Right lobe of liver (tissue), 6 donors: ENCODE data around the gene ATP2B1. TPM values are rescaled to one million over a fixed set of nuclear protein-coding genes. Genes with fewer than 3 reads are reported as not detected.

ENCODE experiments used
- ATAC-seq, 4 donors: fragments of 200-7000 bp; cut with Tn5 transposase; one replicate each; pipeline ENCODE4 v1.9.1; 2020; ENCODE audit warnings: mild to moderate bottlenecking in 4 of 4, moderate library complexity in 4 of 4
- DNase-seq, 3 donors: peaks; one replicate each; pipeline ENCODE4 v3.0.0-alpha.2; 2020
- H3K27ac ChIP-seq, 3 donors: fragments of 200-600 bp; one replicate each; pipeline ENCODE4 v1.8.0; 2022
- H3K27me3 ChIP-seq, 2 donors: fragments of 200-600 bp; one replicate each; pipeline ENCODE4 v1.8.0; 2022
- H3K36me3 ChIP-seq, 4 donors: fragments of 200-600 bp; sonication (generic) in 1 of 4; one replicate each; pipeline versions ENCODE4 v1.5.1 to v1.8.0; 2017 to 2022; ENCODE audit warnings: control low read depth in 1 of 4
- H3K4me1 ChIP-seq, 4 donors: fragments of 200-600 bp; sonication (generic) in 1 of 4; one replicate each; pipeline versions ENCODE4 v1.5.1 to v1.8.0; 2017 to 2022; ENCODE audit warnings: control low read depth in 1 of 4
- H3K4me3 ChIP-seq, 3 donors: fragments of 200-600 bp; one replicate each; pipeline ENCODE4 v1.8.0; 2022
- H3K9me3 ChIP-seq, 4 donors: fragments of 200-600 bp; sonication (generic) in 1 of 4; one replicate each; pipeline versions ENCODE4 v1.5.1 to v1.8.0; 2017 to 2022; ENCODE audit warnings: control low read depth in 1 of 4
- CTCF ChIP-seq, 4 donors: fragments of 200-600 bp in 3 of 4; fragments of 450-650 bp in 1 of 4; IDR thresholded peaks; one replicate each; pipeline versions ENCODE4 v1.5.1 to v1.8.0; 2016 to 2022; ENCODE audit warnings: antibody characterized with exemption in 4 of 4, mild to moderate bottlenecking in 2 of 4
- POLR2A ChIP-seq: fragments of 450-650 bp; IDR thresholded peaks from one replicate; pipeline ENCODE4 v1.6.1; 2017; ENCODE audit warnings: antibody characterized with exemption, mild to moderate bottlenecking
- WGBS: methylation state at CpG from one replicate; pipeline ENCODE4 v1.1.6; 2018; ENCODE audit warnings: low coverage, low lambda C conversion rate; ENCODE audit not compliant: insufficient coverage; ENCODE audit errors: missing lambda C conversion rate; 5-methylcytosine and 5-hydroxymethylcytosine counted together
- intact Hi-C, 2 donors: fragments of 100-400 bp; cut with DNase I; formaldehyde crosslinking; loops; one replicate each; pipeline versions ENCODE4 v1.11.2 to v1.14.1; 2022
- total RNA-seq, 6 experiments: library from RNA; depleted of rRNA in 2 of 6; stranded (reverse); fragments of >200 nt in 2 of 6; fragmentation: NEBNext Ultra II Directional in 3 of 6; extraction: Animal tissue kit (Norgen Biotek cat#: 25700) in 3 of 6; gene quantifications; one replicate each; pipeline versions ENCODE4 v1.1.0 to v1.2.4, GENCODE V29; 2016 to 2023
- donor health status: DM: no; HTN: yes; CAD: no.
- donor health status: DM: no; HTN: no; CAD: no.
- donor health status: DM: no; HTN: no; CAD: no.
- donor health status: DM: no; HTN: yes; CAD: no.
- donor health status: DM: no; HTN: yes; CAD: no.

The ATP2B1 gene
- total RNA-seq, 6 experiments from 2014 or later = 10.4 to 23.9 (median 17.6) TPM

- H3K4me1 ChIP-seq = no peaks in the 10 kb centered on the region
- intact Hi-C loops = no loop called here
- ATAC-seq = no peak
Measured at GRCh38 chr12:89622115-89622514, 86.5 kb downstream of the ATP2B1 start.

GRCh38 chr12:89621521-89621920 lies 87.1 kb downstream of the ATP2B1 start:
- no peaks in the 10 kb centered on the region for H3K9me3 ChIP-seq
- TF ChIP-seq POLR2A (no peak), CTCF (IDR thresholded peaks at IDR 0.05) (no peak)
- no peak for ATAC-seq
- H3K27ac ChIP-seq = no peak overlapping the region
- DNase-seq = no peak
- 41% methylated on average over 1 of the region's 1 CpG for WGBS
- no peaks in the 10 kb centered on the region for H3K36me3 ChIP-seq
- no peaks in the 10 kb centered on the region for H3K4me1 ChIP-seq
- no peaks in the 10 kb centered on the region for H3K27me3 ChIP-seq
- no peak overlapping the region for H3K4me3 ChIP-seq
- intact Hi-C loops = no loop called here

More at GRCh38 chr12:89622115-89622514, 86.5 kb downstream of the ATP2B1 start:
- Histone ChIP-seq H3K27me3 (no peaks in the 10 kb centered on the region), H3K9me3 (no peaks in the 10 kb centered on the region), H3K4me3 (no peak overlapping the region), H3K36me3 (no peaks in the 10 kb centered on the region), H3K27ac (no peak overlapping the region)
- TF ChIP-seq POLR2A (no peak), CTCF (IDR thresholded peaks at IDR 0.05) (no peak)
- no peak for DNase-seq

GRCh38 chr12:89619764-89620163 lies 88.9 kb downstream of the ATP2B1 start:
- no peak for DNase-seq
- Histone ChIP-seq H3K9me3 (no peaks in the 10 kb centered on the region), H3K27me3 (no peaks in the 10 kb centered on the region), H3K27ac (no peak overlapping the region), H3K36me3 (no peaks in the 10 kb centered on the region), H3K4me1 (no peaks in the 10 kb centered on the region), H3K4me3 (no peak overlapping the region)
- WGBS = 88% methylated on average over 2 of the region's 2 CpGs
- ATAC-seq = no peak
- TF ChIP-seq POLR2A (no peak), CTCF (IDR thresholded peaks at IDR 0.05) (no peak)
- intact Hi-C loops = no loop called here

GRCh38 chr12:89618113-89618862 lies 90.3 kb downstream of the ATP2B1 start:
- WGBS = 43% methylated on average over 2 of the region's 2 CpGs
- Histone ChIP-seq H3K27ac (no peak overlapping the region), H3K4me1 (no peaks in the 10 kb centered on the region), H3K4me3 (no peak overlapping the region), H3K9me3 (no peaks in the 10 kb centered on the region), H3K36me3 (no peaks in the 10 kb centered on the region), H3K27me3 (no peaks in the 10 kb centered on the region)
- TF ChIP-seq CTCF (IDR thresholded peaks at IDR 0.05) (no peak), POLR2A (no peak)
- DNase-seq (no peak), ATAC-seq (no peak)
- intact Hi-C loops = no loop called here
